Liver (tissue), 3 donors: ENCODE data around the gene CATSPERE.

Experiments
- FOXA1 ChIP-seq: IDR thresholded peaks from 2 replicates; pipeline ENCODE4 v1.6.1; 2016; ENCODE audit warnings: antibody characterized with exemption
- HNF4G ChIP-seq: IDR thresholded peaks from 2 replicates; pipeline ENCODE4 v1.6.1; 2016; ENCODE audit warnings: antibody characterized with exemption
- RAD21 ChIP-seq, 2 donors: IDR thresholded peaks; 2 replicates each; pipeline ENCODE4 v1.6.1; 2016; ENCODE audit warnings: antibody characterized with exemption in 2 of 2, mild to moderate bottlenecking in 2 of 2
- RXRA ChIP-seq, 2 donors: IDR thresholded peaks; 2 replicates each; pipeline ENCODE4 v1.6.1; 2017 to 2018; ENCODE audit warnings: antibody characterized with exemption in 2 of 2, mild to moderate bottlenecking in 1 of 2
- TAF1 ChIP-seq: conservative IDR thresholded peaks from 2 replicates; pipeline ENCODE4 v1.6.1; 2016; ENCODE audit warnings: antibody characterized with exemption, mild to moderate bottlenecking
- TF ChIP-seq, protein P1 (sequence below): fragments of 150-350 bp; IDR thresholded peaks from 2 replicates; pipeline ENCODE4 v1.5.1; 2017; ENCODE audit warnings: improper control_type of control experiment, low read depth, low read length; ENCODE audit not compliant: missing input control
- TF ChIP-seq, protein P2 (sequence below): IDR thresholded peaks from 2 replicates; pipeline ENCODE4 v1.6.1; 2016; ENCODE audit warnings: antibody characterized with exemption
- TF ChIP-seq, protein P3 (sequence below): IDR thresholded peaks from 2 replicates; pipeline ENCODE4 v1.6.1; 2016; ENCODE audit warnings: antibody characterized with exemption, mild to moderate bottlenecking
- TF ChIP-seq, protein P4 (sequence below): IDR thresholded peaks from 2 replicates; pipeline ENCODE4 v1.6.1; 2016; ENCODE audit warnings: antibody characterized with exemption
- donor health status: healthy.
- donor health status: healthy.

DNA sequence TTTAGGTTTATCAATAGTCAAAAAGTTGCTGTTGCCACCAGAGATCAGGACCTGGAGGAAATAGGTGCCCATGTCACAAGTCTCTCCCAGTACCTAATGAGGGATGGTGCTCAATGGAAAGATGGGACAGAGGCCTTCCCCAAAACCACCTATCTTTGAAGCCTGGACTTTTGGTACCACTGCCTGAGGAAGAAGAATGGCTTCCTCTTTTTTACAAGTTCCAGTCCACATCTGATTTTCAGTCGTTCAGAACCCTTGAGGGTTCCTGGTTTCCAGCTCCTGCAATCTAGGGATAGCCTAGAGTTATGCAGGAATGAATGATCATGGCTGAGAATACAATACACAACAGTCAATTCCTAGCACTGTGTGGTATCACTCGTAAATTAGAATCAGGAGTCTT lies 5.7 kb downstream of the CATSPERE start:
- TF ChIP-seq, protein P1, sequence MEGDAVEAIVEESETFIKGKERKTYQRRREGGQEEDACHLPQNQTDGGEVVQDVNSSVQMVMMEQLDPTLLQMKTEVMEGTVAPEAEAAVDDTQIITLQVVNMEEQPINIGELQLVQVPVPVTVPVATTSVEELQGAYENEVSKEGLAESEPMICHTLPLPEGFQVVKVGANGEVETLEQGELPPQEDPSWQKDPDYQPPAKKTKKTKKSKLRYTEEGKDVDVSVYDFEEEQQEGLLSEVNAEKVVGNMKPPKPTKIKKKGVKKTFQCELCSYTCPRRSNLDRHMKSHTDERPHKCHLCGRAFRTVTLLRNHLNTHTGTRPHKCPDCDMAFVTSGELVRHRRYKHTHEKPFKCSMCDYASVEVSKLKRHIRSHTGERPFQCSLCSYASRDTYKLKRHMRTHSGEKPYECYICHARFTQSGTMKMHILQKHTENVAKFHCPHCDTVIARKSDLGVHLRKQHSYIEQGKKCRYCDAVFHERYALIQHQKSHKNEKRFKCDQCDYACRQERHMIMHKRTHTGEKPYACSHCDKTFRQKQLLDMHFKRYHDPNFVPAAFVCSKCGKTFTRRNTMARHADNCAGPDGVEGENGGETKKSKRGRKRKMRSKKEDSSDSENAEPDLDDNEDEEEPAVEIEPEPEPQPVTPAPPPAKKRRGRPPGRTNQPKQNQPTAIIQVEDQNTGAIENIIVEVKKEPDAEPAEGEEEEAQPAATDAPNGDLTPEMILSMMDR = no peak
- TF ChIP-seq RXRA (IDR thresholded peaks at IDR 0.05) (no peak), TAF1 (no peak), HNF4G (no peak), FOXA1 (no peak), RAD21 (IDR thresholded peaks at IDR 0.05) (no peak)
- TF ChIP-seq, protein P2, sequence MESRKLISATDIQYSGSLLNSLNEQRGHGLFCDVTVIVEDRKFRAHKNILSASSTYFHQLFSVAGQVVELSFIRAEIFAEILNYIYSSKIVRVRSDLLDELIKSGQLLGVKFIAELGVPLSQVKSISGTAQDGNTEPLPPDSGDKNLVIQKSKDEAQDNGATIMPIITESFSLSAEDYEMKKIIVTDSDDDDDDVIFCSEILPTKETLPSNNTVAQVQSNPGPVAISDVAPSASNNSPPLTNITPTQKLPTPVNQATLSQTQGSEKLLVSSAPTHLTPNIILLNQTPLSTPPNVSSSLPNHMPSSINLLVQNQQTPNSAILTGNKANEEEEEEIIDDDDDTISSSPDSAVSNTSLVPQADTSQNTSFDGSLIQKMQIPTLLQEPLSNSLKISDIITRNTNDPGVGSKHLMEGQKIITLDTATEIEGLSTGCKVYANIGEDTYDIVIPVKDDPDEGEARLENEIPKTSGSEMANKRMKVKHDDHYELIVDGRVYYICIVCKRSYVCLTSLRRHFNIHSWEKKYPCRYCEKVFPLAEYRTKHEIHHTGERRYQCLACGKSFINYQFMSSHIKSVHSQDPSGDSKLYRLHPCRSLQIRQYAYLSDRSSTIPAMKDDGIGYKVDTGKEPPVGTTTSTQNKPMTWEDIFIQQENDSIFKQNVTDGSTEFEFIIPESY = no peak
- TF ChIP-seq, protein P3, sequence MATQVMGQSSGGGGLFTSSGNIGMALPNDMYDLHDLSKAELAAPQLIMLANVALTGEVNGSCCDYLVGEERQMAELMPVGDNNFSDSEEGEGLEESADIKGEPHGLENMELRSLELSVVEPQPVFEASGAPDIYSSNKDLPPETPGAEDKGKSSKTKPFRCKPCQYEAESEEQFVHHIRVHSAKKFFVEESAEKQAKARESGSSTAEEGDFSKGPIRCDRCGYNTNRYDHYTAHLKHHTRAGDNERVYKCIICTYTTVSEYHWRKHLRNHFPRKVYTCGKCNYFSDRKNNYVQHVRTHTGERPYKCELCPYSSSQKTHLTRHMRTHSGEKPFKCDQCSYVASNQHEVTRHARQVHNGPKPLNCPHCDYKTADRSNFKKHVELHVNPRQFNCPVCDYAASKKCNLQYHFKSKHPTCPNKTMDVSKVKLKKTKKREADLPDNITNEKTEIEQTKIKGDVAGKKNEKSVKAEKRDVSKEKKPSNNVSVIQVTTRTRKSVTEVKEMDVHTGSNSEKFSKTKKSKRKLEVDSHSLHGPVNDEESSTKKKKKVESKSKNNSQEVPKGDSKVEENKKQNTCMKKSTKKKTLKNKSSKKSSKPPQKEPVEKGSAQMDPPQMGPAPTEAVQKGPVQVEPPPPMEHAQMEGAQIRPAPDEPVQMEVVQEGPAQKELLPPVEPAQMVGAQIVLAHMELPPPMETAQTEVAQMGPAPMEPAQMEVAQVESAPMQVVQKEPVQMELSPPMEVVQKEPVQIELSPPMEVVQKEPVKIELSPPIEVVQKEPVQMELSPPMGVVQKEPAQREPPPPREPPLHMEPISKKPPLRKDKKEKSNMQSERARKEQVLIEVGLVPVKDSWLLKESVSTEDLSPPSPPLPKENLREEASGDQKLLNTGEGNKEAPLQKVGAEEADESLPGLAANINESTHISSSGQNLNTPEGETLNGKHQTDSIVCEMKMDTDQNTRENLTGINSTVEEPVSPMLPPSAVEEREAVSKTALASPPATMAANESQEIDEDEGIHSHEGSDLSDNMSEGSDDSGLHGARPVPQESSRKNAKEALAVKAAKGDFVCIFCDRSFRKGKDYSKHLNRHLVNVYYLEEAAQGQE = no peak
- TF ChIP-seq, protein P4, sequence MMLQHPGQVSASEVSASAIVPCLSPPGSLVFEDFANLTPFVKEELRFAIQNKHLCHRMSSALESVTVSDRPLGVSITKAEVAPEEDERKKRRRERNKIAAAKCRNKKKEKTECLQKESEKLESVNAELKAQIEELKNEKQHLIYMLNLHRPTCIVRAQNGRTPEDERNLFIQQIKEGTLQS = no peak
